Mesothelial cell of epicardium (in vitro differentiated cells): ENCODE measurements around the gene UTS2B. TPM values are rescaled to one million over a fixed set of nuclear protein-coding genes. Genes with fewer than 3 reads are reported as not detected.

Experiments used
- DNase-seq, 2 experiments: peaks; one replicate each; pipeline ENCODE4 v3.0.0; 2021; ENCODE audit warnings: low spot score in 2 of 2; ENCODE audit not compliant: unreplicated experiment in 2 of 2
- H3K27ac Mint-ChIP-seq: 2 replicates; pipeline ENCODE4 v1.8.0; 2021; ENCODE audit warnings: mixed read lengths
- H3K27me3 Mint-ChIP-seq: 2 replicates; pipeline ENCODE4 v1.8.0; 2021; ENCODE audit warnings: low read depth, mixed read lengths
- H3K36me3 Mint-ChIP-seq: 2 replicates; pipeline ENCODE4 v1.8.0; 2021; ENCODE audit warnings: mixed read lengths
- H3K4me1 Mint-ChIP-seq: 2 replicates; pipeline ENCODE4 v1.8.0; 2021; ENCODE audit warnings: mixed read lengths
- H3K4me3 Mint-ChIP-seq: 2 replicates; pipeline ENCODE4 v1.8.0; 2021; ENCODE audit warnings: mild to moderate bottlenecking, moderate library complexity, mixed read lengths
- H3K9me3 Mint-ChIP-seq: 2 replicates; pipeline ENCODE4 v1.8.0; 2021; ENCODE audit warnings: mixed read lengths
- total RNA-seq: library from RNA; stranded (reverse); gene quantifications from 3 replicates; pipeline ENCODE4 v1.2.1, GENCODE V29; 2021
- TF ChIP-seq, protein P1 (sequence below): fragments of 200-600 bp; sonication (generic); IDR thresholded peaks from one replicate; pipeline ENCODE4 v1.5.0; 2021; ENCODE audit warnings: antibody characterized with exemption; ENCODE audit not compliant: unreplicated experiment

The UTS2B gene
- total RNA-seq, 1 donor from 2014 or later, result 0.60 TPM

DNA sequence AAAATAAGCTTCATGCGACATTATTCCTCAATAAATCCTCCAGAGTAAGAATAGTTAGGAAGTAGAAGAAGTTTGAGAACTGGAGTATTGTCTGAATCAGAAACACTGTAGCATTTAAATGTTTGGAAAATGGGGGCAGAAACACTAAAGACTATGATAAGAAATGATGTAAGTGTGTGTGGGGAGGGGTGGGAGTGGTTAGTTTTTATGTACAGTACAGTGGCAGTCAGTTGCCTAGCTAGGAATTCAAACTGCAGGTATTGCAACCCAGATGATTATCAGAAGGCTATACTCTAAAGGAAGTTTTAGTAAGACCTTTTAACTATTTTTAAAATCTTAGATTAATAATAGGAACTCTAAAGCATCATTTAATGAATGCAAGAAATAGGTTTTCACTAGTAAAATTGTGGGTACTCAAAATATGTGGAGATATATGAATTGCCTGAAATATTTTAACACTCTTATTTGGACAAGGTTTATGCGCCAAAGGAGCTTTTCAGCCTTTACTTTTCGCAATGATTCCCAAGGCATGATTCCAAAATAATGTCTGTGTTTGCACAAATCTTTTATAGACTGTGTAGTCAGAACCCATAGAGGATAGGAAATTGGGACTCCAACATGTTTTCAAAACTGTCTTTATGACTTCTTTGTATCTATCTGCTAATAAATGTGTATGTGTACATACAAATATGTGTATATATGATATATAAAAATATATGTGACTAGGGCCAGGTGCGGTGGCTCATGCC is 9.1 kb downstream of the UTS2B start:
- no peak for DNase-seq
- Mint-ChIP-seq H3K36me3 (no peaks in the 10 kb centered on the region), H3K27ac (no peak overlapping the region), H3K9me3 (peaks cover 3% of the 10 kb centered on the region), H3K4me3 (no peak overlapping the region), H3K4me1 (no peaks in the 10 kb centered on the region), H3K27me3 (no peaks in the 10 kb centered on the region)
- TF ChIP-seq, protein P1, sequence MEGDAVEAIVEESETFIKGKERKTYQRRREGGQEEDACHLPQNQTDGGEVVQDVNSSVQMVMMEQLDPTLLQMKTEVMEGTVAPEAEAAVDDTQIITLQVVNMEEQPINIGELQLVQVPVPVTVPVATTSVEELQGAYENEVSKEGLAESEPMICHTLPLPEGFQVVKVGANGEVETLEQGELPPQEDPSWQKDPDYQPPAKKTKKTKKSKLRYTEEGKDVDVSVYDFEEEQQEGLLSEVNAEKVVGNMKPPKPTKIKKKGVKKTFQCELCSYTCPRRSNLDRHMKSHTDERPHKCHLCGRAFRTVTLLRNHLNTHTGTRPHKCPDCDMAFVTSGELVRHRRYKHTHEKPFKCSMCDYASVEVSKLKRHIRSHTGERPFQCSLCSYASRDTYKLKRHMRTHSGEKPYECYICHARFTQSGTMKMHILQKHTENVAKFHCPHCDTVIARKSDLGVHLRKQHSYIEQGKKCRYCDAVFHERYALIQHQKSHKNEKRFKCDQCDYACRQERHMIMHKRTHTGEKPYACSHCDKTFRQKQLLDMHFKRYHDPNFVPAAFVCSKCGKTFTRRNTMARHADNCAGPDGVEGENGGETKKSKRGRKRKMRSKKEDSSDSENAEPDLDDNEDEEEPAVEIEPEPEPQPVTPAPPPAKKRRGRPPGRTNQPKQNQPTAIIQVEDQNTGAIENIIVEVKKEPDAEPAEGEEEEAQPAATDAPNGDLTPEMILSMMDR, result no peak

DNA sequence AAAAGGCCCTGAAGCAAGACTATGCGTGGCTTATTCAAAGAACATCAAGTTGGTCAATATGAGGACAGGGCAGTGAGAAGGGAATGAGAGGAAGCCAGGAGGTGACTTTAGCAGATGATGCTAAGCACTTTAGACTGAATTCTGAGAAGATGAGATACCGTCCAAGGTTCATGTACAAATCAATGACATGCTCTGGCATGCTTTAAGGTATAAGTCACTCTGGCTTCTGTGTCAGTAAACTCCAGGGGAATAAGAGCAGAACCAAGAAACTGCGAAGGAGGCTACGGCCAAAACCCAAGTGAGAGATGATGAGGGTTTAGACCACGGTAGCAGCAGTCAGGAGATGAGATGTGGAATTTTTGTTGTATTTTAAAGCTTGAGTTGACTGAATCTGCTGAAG is 10.0 kb downstream of the UTS2B start:
- Mint-ChIP-seq H3K36me3 (no peaks in the 10 kb centered on the region), H3K4me3 (no peak overlapping the region), H3K27ac (no peak overlapping the region), H3K27me3 (no peaks in the 10 kb centered on the region), H3K9me3 (peaks cover 7% of the 10 kb centered on the region), H3K4me1 (no peaks in the 10 kb centered on the region)
- no peak for DNase-seq
- TF ChIP-seq, protein P1, result no peak

DNA sequence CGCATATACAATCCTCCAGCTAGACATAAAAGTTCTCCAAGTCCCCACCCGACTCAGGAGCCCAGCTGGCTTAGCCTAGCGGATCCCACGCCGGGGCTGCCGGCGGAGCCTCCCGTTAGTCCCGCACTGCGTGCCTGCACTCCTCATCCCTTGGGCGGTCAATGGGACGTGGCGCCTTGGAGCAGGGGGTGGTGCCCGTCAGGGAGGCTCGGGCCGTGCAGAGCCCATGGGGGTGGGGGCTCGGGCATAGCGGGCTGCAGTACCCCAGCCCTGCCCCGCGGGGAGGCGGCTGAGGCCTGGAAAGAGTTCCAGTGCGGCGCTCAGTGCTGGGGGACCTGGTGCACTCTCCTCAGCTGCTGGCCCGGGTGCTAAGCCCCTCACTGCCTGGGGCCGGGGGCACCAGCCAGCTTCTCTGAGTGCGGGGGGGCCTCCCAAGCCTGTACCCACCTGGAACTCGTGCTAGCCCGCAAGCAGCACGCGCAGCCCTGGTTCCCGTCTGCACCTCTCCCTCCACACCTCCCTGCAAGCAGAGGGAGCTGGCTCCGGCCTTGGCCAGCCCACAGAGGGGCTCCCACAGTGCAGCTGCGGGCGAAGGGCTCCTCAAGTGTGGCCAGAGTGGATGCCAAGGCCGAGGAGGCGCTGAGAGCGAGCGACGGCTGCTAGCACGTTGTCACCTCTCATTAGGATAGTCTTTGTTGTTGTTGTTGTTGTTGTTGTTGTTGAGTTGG is 13.3 kb downstream of the UTS2B start:
- no peaks in the 10 kb centered on the region for H3K4me1 Mint-ChIP-seq
- TF ChIP-seq, protein P1, result no peak
- H3K4me3 Mint-ChIP-seq, result no peak overlapping the region
- no peaks in the 10 kb centered on the region for H3K36me3 Mint-ChIP-seq
- peaks cover 7% of the 10 kb centered on the region for H3K9me3 Mint-ChIP-seq
- no peak for DNase-seq
- no peaks in the 10 kb centered on the region for H3K27me3 Mint-ChIP-seq
- H3K27ac Mint-ChIP-seq, result no peak overlapping the region

DNA sequence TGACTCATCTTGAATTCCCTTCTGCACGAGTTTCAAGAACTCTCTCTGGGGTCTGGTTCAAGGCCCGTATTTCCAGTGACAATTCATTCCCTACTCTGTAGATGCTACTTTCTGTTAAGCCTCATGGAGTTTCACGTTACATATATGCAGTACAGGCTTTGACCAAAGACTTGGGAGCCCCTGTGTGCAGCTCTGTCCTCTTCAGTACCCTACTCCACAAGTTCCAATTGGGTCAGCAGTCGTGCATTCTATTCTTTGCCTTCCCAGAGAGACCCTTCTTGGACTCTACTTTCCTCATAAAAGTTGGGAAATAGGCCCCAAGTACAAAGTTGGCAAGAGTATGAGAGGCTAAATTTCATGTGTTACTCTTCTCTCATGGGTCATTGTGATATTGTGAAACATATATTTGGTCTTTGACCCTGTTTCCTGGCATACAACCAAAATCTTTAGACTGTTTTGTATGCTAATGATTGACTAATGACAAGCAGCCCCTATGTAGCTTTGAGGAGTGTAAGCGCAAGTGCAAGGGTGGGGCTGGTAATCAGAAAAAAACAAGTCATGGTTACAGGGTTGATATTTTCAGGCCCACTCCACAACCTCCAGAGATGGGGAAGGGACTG is 16.1 kb downstream of the UTS2B start:
- no peak for DNase-seq
- H3K36me3 Mint-ChIP-seq, result no peaks in the 10 kb centered on the region
- TF ChIP-seq, protein P1, result no peak
- H3K9me3 Mint-ChIP-seq, result peaks cover 7% of the 10 kb centered on the region
- H3K4me1 Mint-ChIP-seq, result no peaks in the 10 kb centered on the region
- no peak overlapping the region for H3K4me3 Mint-ChIP-seq
- H3K27ac Mint-ChIP-seq, result no peak overlapping the region
- H3K27me3 Mint-ChIP-seq, result no peaks in the 10 kb centered on the region

DNA sequence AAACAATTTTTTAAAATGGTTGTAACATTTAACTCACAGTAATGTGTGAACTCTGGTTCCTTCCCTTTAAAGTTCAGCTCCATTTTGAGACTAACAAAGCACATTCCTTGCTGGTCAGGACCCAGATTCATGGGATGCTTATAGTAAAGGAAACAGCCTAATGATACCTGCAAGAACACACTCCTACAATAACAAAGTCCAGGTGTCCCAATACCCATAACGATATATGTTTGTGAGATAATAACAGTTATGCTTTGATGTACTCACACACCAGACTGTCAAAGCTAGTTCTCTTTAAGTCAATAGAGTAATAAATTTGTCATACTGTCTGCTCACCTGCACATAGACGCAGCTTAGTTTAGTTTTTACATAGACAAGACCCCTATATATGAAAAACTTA is 17.0 kb downstream of the UTS2B start:
- Mint-ChIP-seq H3K27me3 (no peaks in the 10 kb centered on the region), H3K36me3 (no peaks in the 10 kb centered on the region), H3K4me3 (no peak overlapping the region), H3K4me1 (no peaks in the 10 kb centered on the region), H3K9me3 (peaks cover 11% of the 10 kb centered on the region), H3K27ac (no peak overlapping the region)
- TF ChIP-seq, protein P1, result no peak
- DNase-seq, result no peak
